HCT116 (cell line): Measurements from ENCODE around the gene KIAA1755. TPM values are rescaled to one million over a fixed set of nuclear protein-coding genes. Genes with fewer than 3 reads are reported as not detected.

ENCODE experiments used
- ATAC-seq: fragments of 200-7000 bp; cut with Tn5 transposase; 2 replicates; pipeline ENCODE4 v1.9.1; 2020; ENCODE audit warnings: mild to moderate bottlenecking, moderate library complexity
- BruUV-seq: library from RNA; stranded (reverse); fragments of 400-500 nt; replicated peaks from 2 replicates; lab custom pipeline; 2021; lab: Mats Ljungman, UMichigan
- CTCF ChIA-PET: fragments of 300-600 bp; sonication (Branson Sonifier 250); formaldehyde crosslinking; loops from one replicate; lab custom pipeline; 2021; ENCODE audit warnings: antibody characterized with exemption; lab: Charles Lee
- POLR2A ChIA-PET: fragments of 300-600, 350-600 bp; sonication (Branson Sonifier 250); formaldehyde crosslinking; loops from one replicate; lab custom pipeline; 2021; ENCODE audit warnings: antibody characterized with exemption; lab: Charles Lee
- RAD21 ChIA-PET, 2 experiments: fragments of 300-600 bp; sonication (Branson Sonifier 250); formaldehyde crosslinking; loops; one replicate each; lab custom pipeline; 2023; ENCODE audit warnings: low total read pairs in 2 of 2; ENCODE audit not compliant: uncharacterized antibody in 2 of 2, unreplicated experiment in 2 of 2, low non-redundant PET in 1 of 2; lab: Charles Lee
- DNase-seq: peaks from one replicate; pipeline ENCODE4 v3.0.0-alpha.2; 2010; ENCODE audit warnings: low read depth, low spot score
- H2AFZ ChIP-seq: fragments of 200-600 bp; shearing (Covaris generic), sonication (generic); 2 replicates; pipeline ENCODE4 v1.6.1; 2017; ENCODE audit warnings: low read depth, mixed run types, mixed read lengths, antibody characterized with exemption, low read length; ENCODE audit not compliant: poor library complexity, severe bottlenecking
- H3K27ac ChIP-seq: 2 replicates; pipeline ENCODE4 v1.5.1; 2012; ENCODE audit warnings: low read depth, low read length
- H3K27me3 ChIP-seq: fragments of 200-600 bp; sonication (generic); 2 replicates; pipeline ENCODE4 v1.6.1; 2016; ENCODE audit warnings: mixed run types, low read length, mixed read lengths; ENCODE audit not compliant: insufficient read depth
- H3K36me3 ChIP-seq, 2 experiments: fragments of 200-500 bp in 1 of 2; fragments of 200-600 bp in 1 of 2; sonication (Bioruptor generic) in 1 of 2; sonication (generic) in 1 of 2; 2 replicates each; pipeline versions ENCODE4 v1.5.1 to v1.6.1; 2014 to 2016; ENCODE audit warnings: low read length in 2 of 2, inconsistent platforms in 1 of 2, mixed read lengths in 1 of 2, mixed run types in 1 of 2; ENCODE audit not compliant: insufficient read depth in 2 of 2, control insufficient read depth in 1 of 2
- H3K4me1 ChIP-seq, 2 experiments: fragments of 200-600 bp in 1 of 2; sonication (generic) in 1 of 2; 2 replicates each; pipeline versions ENCODE4 v1.5.1 to v1.6.1; 2012 to 2017; ENCODE audit warnings: low read length in 2 of 2, inconsistent platforms in 1 of 2, mild to moderate bottlenecking in 1 of 2, mixed read lengths in 1 of 2, mixed run types in 1 of 2, moderate library complexity in 1 of 2; ENCODE audit not compliant: insufficient read depth in 2 of 2, control insufficient read depth in 1 of 2
- H3K4me2 ChIP-seq: fragments of 200-600 bp; sonication (generic); 2 replicates; pipeline ENCODE4 v1.6.1; 2017; ENCODE audit warnings: mixed run types, low read length, mixed read lengths
- H3K4me3 ChIP-seq, 2 experiments: fragments of 200-600 bp in 1 of 2; sonication (generic) in 1 of 2; replicated peaks in 1 of 2; 2 replicates each; pipeline ENCODE4 v1.5.1; 2011 to 2016; ENCODE audit warnings: low read length in 2 of 2, control low read depth in 1 of 2, low read depth in 1 of 2, mild to moderate bottlenecking in 1 of 2, mixed read lengths in 1 of 2, mixed run types in 1 of 2
- H3K79me2 ChIP-seq: fragments of 200-600 bp; sonication (generic); 2 replicates; pipeline ENCODE4 v1.6.1; 2017; ENCODE audit warnings: mild to moderate bottlenecking, mixed run types, low read length, moderate library complexity, mixed read lengths; ENCODE audit not compliant: insufficient read depth
- H3K9ac ChIP-seq: fragments of 200-600 bp; sonication (generic); 2 replicates; pipeline ENCODE4 v1.6.1; 2016; ENCODE audit warnings: low read length, mixed read lengths
- H3K9me2 ChIP-seq: fragments of 200-600 bp; sonication (generic), shearing (Covaris generic); 2 replicates; pipeline ENCODE4 v1.6.1; 2017; ENCODE audit warnings: mixed run types, mild to moderate bottlenecking, moderate library complexity; ENCODE audit not compliant: insufficient read depth
- H3K9me3 ChIP-seq, 2 experiments: fragments of 200-500 bp in 1 of 2; fragments of 200-600 bp in 1 of 2; sonication (Bioruptor generic) in 1 of 2; sonication (generic) in 1 of 2; 2 replicates each; pipeline ENCODE4 v1.6.1; 2014 to 2017; ENCODE audit warnings: low read length in 2 of 2, mixed read lengths in 2 of 2, inconsistent platforms in 1 of 2, low read depth in 1 of 2, mild to moderate bottlenecking in 1 of 2, mixed run types in 1 of 2, moderate library complexity in 1 of 2; ENCODE audit not compliant: control insufficient read depth in 1 of 2, insufficient read depth in 1 of 2
- H4K20me1 ChIP-seq: fragments of 200-600 bp; sonication (generic), shearing (Covaris generic); 2 replicates; pipeline ENCODE4 v1.6.1; 2017; ENCODE audit warnings: mixed run types, mild to moderate bottlenecking, moderate library complexity; ENCODE audit not compliant: insufficient read depth
- CBX3 ChIP-seq: IDR thresholded peaks from 2 replicates; pipeline ENCODE4 v1.6.1; 2012; ENCODE audit warnings: low read depth
- CEBPB ChIP-seq: IDR thresholded peaks from 2 replicates; pipeline ENCODE4 v1.6.1; 2012; ENCODE audit warnings: low read depth
- EGR1 ChIP-seq: IDR thresholded peaks from 2 replicates; pipeline ENCODE4 v1.6.1; 2012; ENCODE audit warnings: low read depth
- FOSL1 ChIP-seq: IDR thresholded peaks from 2 replicates; pipeline ENCODE4 v1.6.1; 2012; ENCODE audit warnings: low read depth
- POLR2AphosphoS5 ChIP-seq: IDR thresholded peaks from 2 replicates; pipeline ENCODE4 v1.6.1; 2011; ENCODE audit warnings: mild to moderate bottlenecking, low read depth, low read length, moderate library complexity
- RAD21 ChIP-seq: IDR thresholded peaks from 2 replicates; pipeline ENCODE4 v1.6.1; 2012; ENCODE audit warnings: low read depth, mild to moderate bottlenecking
- TCF7L2 ChIP-seq: IDR thresholded peaks from 2 replicates; pipeline ENCODE4 v1.7.0; 2011; ENCODE audit warnings: borderline replicate concordance, inconsistent platforms; ENCODE audit not compliant: insufficient read depth, insufficient read length; ENCODE audit errors: extremely low read depth
- intact Hi-C: fragments of 100-400 bp; cut with micrococcal nuclease; formaldehyde crosslinking; loops from 2 replicates; pipeline ENCODE4 v1.10.0; 2022
- total RNA-seq: library from RNA; stranded (reverse); gene quantifications from one replicate; pipeline ENCODE4 v1.2.1, GENCODE V29; 2021; ENCODE audit not compliant: unreplicated experiment
- TF ChIP-seq, protein P1 (sequence below): IDR thresholded peaks from 2 replicates; pipeline ENCODE4 v1.6.1; 2012

KIAA1755 gene
- total RNA-seq, 1 experiment from 2014 or later = not detected

GRCh38 chr20:38168791-38169589 is 91.5 kb downstream of the KIAA1755 start:
- no TSS peak for BruUV-seq
- CTCF ChIA-PET = no interaction called here
- H3K4me2 ChIP-seq = peak overlapping the region; percentile 44; the same call in 1 of the 2 replicates
- TF ChIP-seq TCF7L2 = no peak
- TF ChIP-seq RAD21 = 0 out of 2 replicates have a peak, but pooled peaks have one; percentile 1
- TF ChIP-seq, all 23 proteins: peak for 1
- no peaks in the 10 kb centered on the region for H3K79me2 ChIP-seq
- no peaks in the 10 kb centered on the region for H4K20me1 ChIP-seq
- H3K9ac ChIP-seq = no peak overlapping the region
- ChIA-PET POLR2A (no interaction called here), RAD21 (no interaction called here)
- no peaks in the 10 kb centered on the region for H3K9me3 ChIP-seq
- no peak overlapping the region for H3K4me3 ChIP-seq
- no peak overlapping the region for H3K27ac ChIP-seq
- no peaks in the 10 kb centered on the region for H3K27me3 ChIP-seq
- H3K9me2 ChIP-seq = no peaks in the 10 kb centered on the region
- intact Hi-C loops = loop anchor here (10.0 kb wide), 1 partner anchor 604 kb away; no protein-coding TSS in a partner anchor
- DNase-seq (no peak), ATAC-seq (no peak)
- no peak overlapping the region for H2AFZ ChIP-seq
- no peaks in the 10 kb centered on the region for H3K36me3 ChIP-seq
- H3K4me1 ChIP-seq = peaks cover 23 to 51% of the 10 kb centered on the region in 2 experiments; a peak in 3 of 4 replicates

GRCh38 chr20:38167851-38168760 is 92.4 kb downstream of the KIAA1755 start:
- TF ChIP-seq FOSL1 (no peak), EGR1 (no peak), CEBPB (peak; percentile 78), POLR2AphosphoS5 (no peak), CBX3 (no peak)
- TF ChIP-seq, protein P1, sequence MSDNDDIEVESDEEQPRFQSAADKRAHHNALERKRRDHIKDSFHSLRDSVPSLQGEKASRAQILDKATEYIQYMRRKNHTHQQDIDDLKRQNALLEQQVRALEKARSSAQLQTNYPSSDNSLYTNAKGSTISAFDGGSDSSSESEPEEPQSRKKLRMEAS = no peak
- H3K27me3 ChIP-seq = no peaks in the 10 kb centered on the region
- ATAC-seq (peak; percentile 20; the same call in 1 of the 2 replicates), DNase-seq (no peak)
- peak overlapping the region; percentile 12 for H2AFZ ChIP-seq
- peaks cover 18 to 42% of the 10 kb centered on the region in 2 experiments; a peak in 3 of 4 replicates for H3K4me1 ChIP-seq
- no peaks in the 10 kb centered on the region for H3K9me3 ChIP-seq
- ChIA-PET POLR2A (no interaction called here), CTCF (interaction anchor here (1.0 kb wide), 1 partner anchor 54 kb away, joined by 3 read pairs; no protein-coding TSS in a partner anchor), RAD21 (no interaction called here)
- peak overlapping the region; percentile 44 for H3K4me2 ChIP-seq
- H3K27ac ChIP-seq = no peak overlapping the region
- no peaks in the 10 kb centered on the region for H3K36me3 ChIP-seq
- intact Hi-C loops = loop anchor here (10.0 kb wide), 1 partner anchor 603 kb away; no protein-coding TSS in a partner anchor
- no peaks in the 10 kb centered on the region for H3K9me2 ChIP-seq
- no peak overlapping the region for H3K4me3 ChIP-seq
- no TSS peak for BruUV-seq
- H4K20me1 ChIP-seq = no peaks in the 10 kb centered on the region
- H3K9ac ChIP-seq = 0 out of 2 replicates have a peak overlapping the region, but pooled peaks have one; percentile 4
- H3K79me2 ChIP-seq = no peaks in the 10 kb centered on the region
